ENCODE measurements around the gene COX19. TPM values are rescaled to one million over a fixed set of nuclear protein-coding genes. Genes with fewer than 3 reads are reported as not detected.

COX19 gene
- total RNA-seq, 5 donors from 2014 or later (not counting 1 experiment from before 2014, with no cell fraction given), result 38.0 to 50.9 (median 43.7) TPM

GRCh38 chr7:997404-998395, 22.4 kb upstream of the COX19 start:
- Histone ChIP-seq H3K4me3 (ENCODE audit: control insufficient read depth in 1 of 2, extremely low read depth in 1 of 2, low read length in 1 of 2) (no peak overlapping the region), H3K36me3 (ENCODE audit: control insufficient read depth in 2 of 2, extremely low read depth in 1 of 2, insufficient read depth in 1 of 2, low read length in 1 of 2) (peaks cover 0 to 7% of the 10 kb centered on the region in 2 donors), H3K27me3 (replicated peaks in 1 of 2; ENCODE audit: control insufficient read depth in 2 of 2, extremely low read depth in 1 of 2, insufficient read depth in 2 of 2, low read length in 1 of 2) (no peaks in the 10 kb centered on the region), H3K4me1 (ENCODE audit: control insufficient read depth in 1 of 2, extremely low read depth in 1 of 2, insufficient read depth in 2 of 2, low read length in 2 of 2) (peaks cover 0 to 10% of the 10 kb centered on the region in 2 experiments), H3K27ac (ENCODE audit: low read length) (no peak overlapping the region), H3K9me3 (no peaks in the 10 kb centered on the region)
- no peak for ATAC-seq (replicated peaks in 1 of 4)
- WGBS (ENCODE audit: insufficient coverage), result 95% methylated on average over 40 of the region's 45 CpGs
- Mint-ChIP-seq H3K9me3 (no peaks in the 10 kb centered on the region), H3K4me3 (no peak overlapping the region), H3K27me3 (no peaks in the 10 kb centered on the region), H3K27ac (no peak overlapping the region), H3K4me1 (peaks cover 4 to 5% (median 4%) of the 10 kb centered on the region in 3 donors), H3K36me3 (peaks cover 5% of the 10 kb centered on the region)
- POLR2A ChIA-PET, result interaction anchor here in 1 of 2 donors (0.6 kb wide), 1 partner anchor 50 kb away, joined by 6 read pairs; no protein-coding TSS in a partner anchor
- DNase-seq, result no peak
- CTCF ChIA-PET, result interaction anchor here in 1 of 2 donors (0.6 to 0.8 kb wide), 2 partner anchors 58 to 141 kb away, joined by 3 to 4 read pairs; no protein-coding TSS in a partner anchor

DNA sequence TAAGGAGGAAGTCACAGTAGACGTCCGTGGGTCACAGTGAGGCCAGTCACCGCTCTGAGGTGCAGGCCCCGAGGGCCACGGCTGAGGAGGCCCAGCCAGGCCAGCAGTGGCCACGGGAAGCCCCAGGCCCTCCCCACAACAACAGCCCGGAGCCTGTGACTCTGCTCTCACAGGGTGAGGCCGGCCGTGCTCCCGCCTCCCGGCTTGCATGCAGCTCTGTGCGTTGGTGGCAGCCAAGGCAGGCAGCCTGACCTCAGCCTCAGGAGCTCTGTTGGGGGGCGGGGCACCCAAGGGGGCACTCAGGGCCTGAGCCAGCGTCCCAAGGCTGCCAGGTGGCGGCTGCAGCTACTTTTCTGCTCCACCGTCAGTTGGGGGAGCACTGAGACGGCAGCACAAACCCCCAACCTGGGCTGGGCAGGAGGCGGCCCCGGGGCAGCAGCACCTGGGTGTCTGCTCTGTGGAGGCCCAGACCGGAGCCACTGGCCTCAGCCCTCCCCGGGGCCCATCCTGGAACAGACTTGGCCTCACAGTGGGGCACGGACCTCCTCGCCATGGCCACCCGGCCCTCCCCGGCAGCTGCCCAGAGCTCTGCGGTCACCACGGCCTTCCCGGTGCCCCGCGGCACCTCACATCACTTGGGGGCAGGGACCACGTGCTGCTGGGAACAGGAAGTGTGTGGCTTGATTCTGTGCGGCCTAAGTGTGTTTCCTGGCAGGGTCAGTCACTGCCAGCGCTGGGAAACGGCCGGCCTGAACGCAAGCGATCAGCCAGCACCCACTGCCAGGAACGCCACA, 20.9 kb upstream of the COX19 start:
- peaks cover 4 to 5% (median 4%) of the 10 kb centered on the region in 3 donors for H3K4me1 Mint-ChIP-seq
- ChIA-PET POLR2A (no interaction called here), CTCF (no interaction called here)
- Histone ChIP-seq H3K9me3 (no peaks in the 10 kb centered on the region), H3K36me3 (ENCODE audit: control insufficient read depth in 2 of 2, extremely low read depth in 1 of 2, insufficient read depth in 1 of 2, low read length in 1 of 2) (peaks cover 0 to 7% of the 10 kb centered on the region in 2 donors), H3K4me1 (ENCODE audit: control insufficient read depth in 1 of 2, extremely low read depth in 1 of 2, insufficient read depth in 2 of 2, low read length in 2 of 2) (peaks cover 0 to 10% of the 10 kb centered on the region in 2 experiments), H3K27me3 (replicated peaks in 1 of 2; ENCODE audit: control insufficient read depth in 2 of 2, extremely low read depth in 1 of 2, insufficient read depth in 2 of 2, low read length in 1 of 2) (peaks cover 0 to 6% of the 10 kb centered on the region in 2 experiments), H3K27ac (ENCODE audit: low read length) (no peak overlapping the region), H3K4me3 (ENCODE audit: control insufficient read depth in 1 of 2, extremely low read depth in 1 of 2, low read length in 1 of 2) (no peak overlapping the region)
- no peaks in the 10 kb centered on the region for H3K27me3 Mint-ChIP-seq
- 78% methylated on average over 35 of the region's 38 CpGs for WGBS (ENCODE audit: insufficient coverage)
- peaks cover 5% of the 10 kb centered on the region for H3K36me3 Mint-ChIP-seq
- no peak for DNase-seq
- ATAC-seq (replicated peaks in 1 of 4), result no peak
- H3K9me3 Mint-ChIP-seq, result no peaks in the 10 kb centered on the region
- no peak overlapping the region for H3K4me3 Mint-ChIP-seq
- H3K27ac Mint-ChIP-seq, result no peak overlapping the region

DNA sequence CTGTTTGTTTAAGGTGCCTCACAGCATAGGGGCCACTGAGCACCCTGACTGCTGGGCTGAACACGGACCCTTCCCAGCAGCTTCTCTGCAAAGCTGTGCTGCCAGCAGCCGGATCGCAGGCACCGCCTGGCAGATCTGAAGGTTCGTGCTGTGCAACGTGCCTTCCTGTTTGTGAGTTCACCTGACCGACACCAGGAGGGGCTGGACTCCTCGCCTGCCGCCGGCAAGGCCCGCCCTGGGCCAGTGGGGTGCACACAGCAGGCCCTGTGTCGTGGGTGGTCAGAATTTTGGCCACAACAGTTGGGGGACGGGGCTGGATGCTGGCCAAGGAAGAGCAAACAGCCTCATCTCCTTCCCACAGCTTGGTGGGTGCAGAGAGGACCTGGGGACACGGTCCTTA, 20.2 kb upstream of the COX19 start:
- DNase-seq (no peak), ATAC-seq (replicated peaks in 1 of 4) (no peak)
- ChIA-PET POLR2A (no interaction called here), CTCF (interaction anchor here (0.6 to 4.1 kb wide), 2 partner anchors 69 to 91 kb away, joined by 3 to 59 read pairs; no protein-coding TSS in a partner anchor)
- Histone ChIP-seq H3K4me1 (ENCODE audit: control insufficient read depth in 1 of 2, extremely low read depth in 1 of 2, insufficient read depth in 2 of 2, low read length in 2 of 2) (peaks cover 0 to 10% of the 10 kb centered on the region in 2 experiments), H3K9me3 (no peaks in the 10 kb centered on the region), H3K4me3 (ENCODE audit: control insufficient read depth in 1 of 2, extremely low read depth in 1 of 2, low read length in 1 of 2) (no peak overlapping the region), H3K27ac (ENCODE audit: low read length) (no peak overlapping the region), H3K27me3 (replicated peaks in 1 of 2; ENCODE audit: control insufficient read depth in 2 of 2, extremely low read depth in 1 of 2, insufficient read depth in 2 of 2, low read length in 1 of 2) (peaks cover 0 to 6% of the 10 kb centered on the region in 2 experiments), H3K36me3 (ENCODE audit: control insufficient read depth in 2 of 2, extremely low read depth in 1 of 2, insufficient read depth in 1 of 2, low read length in 1 of 2) (peaks cover 0 to 7% of the 10 kb centered on the region in 2 donors)
- WGBS (ENCODE audit: insufficient coverage), result 94% methylated on average over 10 of the region's 14 CpGs
- H3K36me3 Mint-ChIP-seq, result peaks cover 5% of the 10 kb centered on the region
- H3K4me1 Mint-ChIP-seq, result peaks cover 4 to 5% (median 4%) of the 10 kb centered on the region in 3 donors
- H3K4me3 Mint-ChIP-seq, result no peak overlapping the region
- no peak overlapping the region for H3K27ac Mint-ChIP-seq
- no peaks in the 10 kb centered on the region for H3K27me3 Mint-ChIP-seq
- no peaks in the 10 kb centered on the region for H3K9me3 Mint-ChIP-seq

- ChIA-PET POLR2A (no interaction called here), CTCF (interaction anchor here (0.6 to 4.1 kb wide), 5 partner anchors 22 to 522 kb away, joined by 3 to 59 read pairs (median 3); no protein-coding TSS in a partner anchor)
- Histone ChIP-seq H3K36me3 (ENCODE audit: control insufficient read depth in 2 of 2, extremely low read depth in 1 of 2, insufficient read depth in 1 of 2, low read length in 1 of 2) (peaks cover 0 to 7% of the 10 kb centered on the region in 2 donors), H3K27me3 (replicated peaks in 1 of 2; ENCODE audit: control insufficient read depth in 2 of 2, extremely low read depth in 1 of 2, insufficient read depth in 2 of 2, low read length in 1 of 2) (peaks cover 0 to 6% of the 10 kb centered on the region in 2 experiments), H3K4me3 (ENCODE audit: control insufficient read depth in 1 of 2, extremely low read depth in 1 of 2, low read length in 1 of 2) (no peak overlapping the region), H3K4me1 (ENCODE audit: control insufficient read depth in 1 of 2, extremely low read depth in 1 of 2, insufficient read depth in 2 of 2, low read length in 2 of 2) (peaks cover 0 to 10% of the 10 kb centered on the region in 2 experiments), H3K27ac (ENCODE audit: low read length) (no peak overlapping the region), H3K9me3 (no peaks in the 10 kb centered on the region)
- Mint-ChIP-seq H3K4me3 (no peak overlapping the region), H3K27ac (no peak overlapping the region), H3K27me3 (no peaks in the 10 kb centered on the region), H3K4me1 (peaks cover 4 to 5% (median 4%) of the 10 kb centered on the region in 3 donors), H3K9me3 (no peaks in the 10 kb centered on the region), H3K36me3 (peaks cover 5% of the 10 kb centered on the region)
- ATAC-seq (replicated peaks in 1 of 4) (no peak), DNase-seq (no peak)
- WGBS (ENCODE audit: insufficient coverage), result 87% methylated on average over 23 of the region's 28 CpGs
Observed at GRCh38 chr7:994592-995308, 19.4 kb upstream of the COX19 start.

GRCh38 chr7:992709-993607, 17.6 kb upstream of the COX19 start:
- peak; percentile 99 for ATAC-seq (replicated peaks in 1 of 4)
- no peaks in the 10 kb centered on the region for H3K9me3 ChIP-seq
- Mint-ChIP-seq H3K4me1 (peaks cover 4 to 5% (median 4%) of the 10 kb centered on the region in 3 donors), H3K9me3 (no peaks in the 10 kb centered on the region), H3K4me3 (no peak overlapping the region), H3K27me3 (peaks cover 0 to 2% of the 10 kb centered on the region in 2 donors), H3K27ac (no peak overlapping the region), H3K36me3 (peaks cover 3% of the 10 kb centered on the region)
- 9% methylated on average over 27 of the region's 34 CpGs for WGBS (ENCODE audit: insufficient coverage)
- peak; percentile 80 to 96 (median 92) for DNase-seq
- peaks cover 0 to 5% of the 10 kb centered on the region in 2 donors for H3K36me3 ChIP-seq (ENCODE audit: control insufficient read depth in 2 of 2, extremely low read depth in 1 of 2, insufficient read depth in 1 of 2, low read length in 1 of 2)
- H3K4me3 ChIP-seq (ENCODE audit: control insufficient read depth in 1 of 2, extremely low read depth in 1 of 2, low read length in 1 of 2), result no peak overlapping the region
- no peak overlapping the region for H3K27ac ChIP-seq (ENCODE audit: low read length)
- peaks cover 0 to 17% of the 10 kb centered on the region in 2 experiments for H3K27me3 ChIP-seq (replicated peaks in 1 of 2; ENCODE audit: control insufficient read depth in 2 of 2, extremely low read depth in 1 of 2, insufficient read depth in 2 of 2, low read length in 1 of 2)
- ChIA-PET CTCF (interaction anchor here (0.5 to 4.1 kb wide), 10 partner anchors 13 to 177 kb away, joined by 3 to 59 read pairs (median 4); partner anchors contain the start of gene COX19 (in 1 of the 2)), POLR2A (no interaction called here)
- H3K4me1 ChIP-seq (ENCODE audit: control insufficient read depth in 1 of 2, extremely low read depth in 1 of 2, insufficient read depth in 2 of 2, low read length in 2 of 2), result peaks cover 0 to 13% of the 10 kb centered on the region in 2 experiments

All from T-cell (primary cell).